CD4-positive, alpha-beta T cell (primary cell): ENCODE data around the gene TNIK. TPM values are rescaled to one million over a fixed set of nuclear protein-coding genes. Genes with fewer than 3 reads are reported as not detected.
"Not testable (repeated sequence)": the region's sequence is repeated elsewhere in the genome, so short reads cannot be mapped to it uniquely, and the experiment has no call there.

Experiments
- ATAC-seq: fragments of 200-7000 bp; cut with Tn5 transposase; one replicate; pipeline ENCODE4 v1.10.0; 2022; ENCODE audit warnings: mild to moderate bottlenecking; ENCODE audit not compliant: poor library complexity
- CTCF ChIA-PET: fragments of 350-600 bp; sonication (Branson Sonifier 250); formaldehyde crosslinking; loops from one replicate; lab custom pipeline; 2021; ENCODE audit warnings: antibody characterized with exemption, inconsistent platforms; lab: Charles Lee
- POLR2A ChIA-PET: fragments of 350-600 bp; sonication (Branson Sonifier 250); formaldehyde crosslinking; loops from one replicate; lab custom pipeline; 2021; ENCODE audit warnings: antibody characterized with exemption, inconsistent platforms; lab: Charles Lee
- DNase-seq, 14 experiments: peaks; one replicate each; pipeline ENCODE4 v3.0.0-alpha.2; 2013 to 2020; ENCODE audit warnings: mixed read lengths in 2 of 14
- H3K27ac ChIP-seq, 2 donors: one replicate each; pipeline versions ENCODE4 v1.5.1 to v1.7.0; 2013; ENCODE audit warnings: low read length in 2 of 2, low read depth in 1 of 2, mild to moderate bottlenecking in 1 of 2
- H3K27me3 ChIP-seq, 2 experiments: 1 replicate in 1 of 2; 2 replicates in 1 of 2; pipeline versions ENCODE4 v1.6.1 to v1.7.0; 2013; ENCODE audit warnings: low read length in 2 of 2, control low read depth in 1 of 2, mild to moderate bottlenecking in 1 of 2, moderate library complexity in 1 of 2; ENCODE audit not compliant: insufficient read depth in 2 of 2, control insufficient read depth in 1 of 2
- H3K36me3 ChIP-seq: one replicate; pipeline ENCODE4 v1.6.1; 2013; ENCODE audit warnings: low read length, control low read depth; ENCODE audit not compliant: insufficient read depth
- H3K4me1 ChIP-seq: one replicate; pipeline ENCODE4 v1.6.1; 2013; ENCODE audit warnings: low read length, control low read depth; ENCODE audit not compliant: insufficient read depth
- H3K4me3 ChIP-seq: one replicate; pipeline ENCODE4 v1.5.1; 2013; ENCODE audit warnings: mild to moderate bottlenecking, low read length, moderate library complexity
- H3K9me3 ChIP-seq, 2 experiments: 1 replicate in 1 of 2; 2 replicates in 1 of 2; pipeline versions ENCODE4 v1.6.1 to v1.7.0; 2013; ENCODE audit warnings: low read length in 2 of 2, mild to moderate bottlenecking in 2 of 2, control low read depth in 1 of 2, moderate library complexity in 1 of 2; ENCODE audit not compliant: control insufficient read depth in 1 of 2, insufficient read depth in 1 of 2
- H3K27ac Mint-ChIP-seq: one replicate; pipeline ENCODE4 v1.8.0; 2020; ENCODE audit warnings: mixed read lengths
- H3K27me3 Mint-ChIP-seq: one replicate; pipeline ENCODE4 v1.8.0; 2021; ENCODE audit warnings: mixed read lengths
- H3K36me3 Mint-ChIP-seq: one replicate; pipeline ENCODE4 v1.8.0; 2021; ENCODE audit warnings: low read depth, mixed read lengths
- H3K4me1 Mint-ChIP-seq: one replicate; pipeline ENCODE4 v1.8.0; 2021; ENCODE audit warnings: low read depth, mixed read lengths
- H3K4me3 Mint-ChIP-seq: one replicate; pipeline ENCODE4 v1.8.0; 2020; ENCODE audit warnings: mild to moderate bottlenecking, mixed read lengths
- H3K9me3 Mint-ChIP-seq: one replicate; pipeline ENCODE4 v1.8.0; 2020; ENCODE audit warnings: mixed read lengths
- CTCF ChIP-seq: fragments of 200-600 bp; IDR thresholded peaks from one replicate; pipeline ENCODE4 v1.8.0; 2022; ENCODE audit warnings: antibody characterized with exemption, mild to moderate bottlenecking
- intact Hi-C, 2 experiments: fragments of 100-400 bp; cut with DNase I in 1 of 2; cut with micrococcal nuclease in 1 of 2; formaldehyde crosslinking; loops; one replicate each; pipeline versions ENCODE4 v1.15.1 to v1.9.0; 2023 to 2025; cut with DNase I, micrococcal nuclease
- total RNA-seq, 174 experiments: library from RNA in 2 of 174; stranded (reverse) in 2 of 174; gene quantifications; one replicate each; pipeline ENCODE4 v1.2.3 and lab custom pipeline; 2021 to 2026

The TNIK gene
- total RNA-seq, 2 experiments from 2014 or later: 71.0 to 78.3 TPM

GRCh38 chr3:171304017-171304416, 156.2 kb downstream of the TNIK start:
- H3K9me3 Mint-ChIP-seq, H3K4me3 ChIP-seq, H3K4me1 ChIP-seq, H3K27ac ChIP-seq, ATAC-seq, H3K36me3 ChIP-seq, DNase-seq, H3K4me3 Mint-ChIP-seq, H3K27me3 Mint-ChIP-seq, CTCF ChIA-PET, H3K9me3 ChIP-seq, intact Hi-C loops, H3K27ac Mint-ChIP-seq, H3K27me3 ChIP-seq, POLR2A ChIA-PET: not testable (repeated sequence)
- H3K36me3 Mint-ChIP-seq: peaks cover 11% of the 10 kb centered on the region
- peaks cover 89% of the 10 kb centered on the region for H3K4me1 Mint-ChIP-seq

GRCh38 chr3:171301998-171302397, 158.2 kb downstream of the TNIK start:
- no peak for ATAC-seq
- Histone ChIP-seq H3K27me3 (no peaks in the 10 kb centered on the region), H3K4me3 (no peak overlapping the region), H3K4me1 (peaks cover 6% of the 10 kb centered on the region), H3K36me3 (peaks cover 10% of the 10 kb centered on the region), H3K9me3 (no peaks in the 10 kb centered on the region), H3K27ac (no peak overlapping the region)
- DNase-seq: no peak
- Mint-ChIP-seq H3K27ac (no peak overlapping the region), H3K9me3 (peaks cover 5% of the 10 kb centered on the region), H3K4me3 (no peak overlapping the region), H3K4me1 (peaks cover 84% of the 10 kb centered on the region), H3K27me3 (no peaks in the 10 kb centered on the region), H3K36me3 (peaks cover 11% of the 10 kb centered on the region)
- intact Hi-C loops: loop anchor here in 1 of 2 experiments (1.0 kb wide), 1 partner anchor 12 kb away; no protein-coding TSS in a partner anchor
- CTCF ChIA-PET: no interaction called here
- TF ChIP-seq CTCF: no peak
- POLR2A ChIA-PET: no interaction called here

GRCh38 chr3:171301002-171301401, 159.2 kb downstream of the TNIK start:
- intact Hi-C loops: loop anchor here in 1 of 2 experiments (1.0 kb wide), 1 partner anchor 11 kb away; no protein-coding TSS in a partner anchor
- Mint-ChIP-seq H3K4me1 (peaks cover 86% of the 10 kb centered on the region), H3K4me3 (no peak overlapping the region), H3K36me3 (peaks cover 10% of the 10 kb centered on the region), H3K27me3 (no peaks in the 10 kb centered on the region), H3K9me3 (peaks cover 5% of the 10 kb centered on the region), H3K27ac (peak overlapping the region; percentile 7)
- no peaks in the 10 kb centered on the region for H3K27me3 ChIP-seq
- ATAC-seq (no peak), DNase-seq (no peak)
- peaks cover 10% of the 10 kb centered on the region for H3K36me3 ChIP-seq
- POLR2A ChIA-PET: no interaction called here
- no peak overlapping the region for H3K4me3 ChIP-seq
- CTCF ChIA-PET: no interaction called here
- peaks cover 6% of the 10 kb centered on the region for H3K4me1 ChIP-seq
- no peak for TF ChIP-seq CTCF
- no peak overlapping the region for H3K27ac ChIP-seq
- no peaks in the 10 kb centered on the region for H3K9me3 ChIP-seq

- H3K27me3 Mint-ChIP-seq: no peaks in the 10 kb centered on the region
- intact Hi-C loops: no loop called here
- DNase-seq (no peak), ATAC-seq (no peak)
- Histone ChIP-seq H3K4me3 (no peak overlapping the region), H3K27ac (no peak overlapping the region), H3K9me3 (no peaks in the 10 kb centered on the region), H3K36me3 (peaks cover 10% of the 10 kb centered on the region), H3K27me3 (no peaks in the 10 kb centered on the region), H3K4me1 (peaks cover 25% of the 10 kb centered on the region)
- no peak for TF ChIP-seq CTCF
- peaks cover 87% of the 10 kb centered on the region for H3K4me1 Mint-ChIP-seq
- H3K9me3 Mint-ChIP-seq: no peaks in the 10 kb centered on the region
- H3K27ac Mint-ChIP-seq: no peak overlapping the region
- H3K36me3 Mint-ChIP-seq: peaks cover 4% of the 10 kb centered on the region
- ChIA-PET POLR2A (no interaction called here), CTCF (no interaction called here)
- H3K4me3 Mint-ChIP-seq: no peak overlapping the region
Measured at GRCh38 chr3:171297951-171298350, 162.3 kb downstream of the TNIK start.
